Endothelial cell of umbilical vein (primary cell): ENCODE measurements around the gene TEX26. TPM values are rescaled to one million over a fixed set of nuclear protein-coding genes. Genes with fewer than 3 reads are reported as not detected.

ENCODE experiments used
- BruUV-seq: library from RNA; stranded (reverse); fragments of 400-500 nt; replicated peaks from 2 replicates; lab custom pipeline; 2021; lab: Mats Ljungman, UMichigan
- CTCF ChIA-PET: fragments of 300-600, 350-600 bp; sonication (Branson Sonifier 250); formaldehyde crosslinking; loops from one replicate; lab custom pipeline; 2021; ENCODE audit warnings: antibody characterized with exemption, inconsistent platforms; lab: Charles Lee
- POLR2A ChIA-PET: fragments of 300-600, 350-600 bp; sonication (Branson Sonifier 250); formaldehyde crosslinking; loops from one replicate; lab custom pipeline; 2021; ENCODE audit warnings: antibody characterized with exemption, inconsistent platforms; lab: Charles Lee
- DNase-seq: peaks from one replicate; pipeline ENCODE4 v3.0.0-alpha.2; 2011; ENCODE audit warnings: low read depth, low spot score
- FAIRE-seq: peaks from 2 replicates; lab custom pipeline; 2011; peaks lifted over from hg19 to GRCh38; lab: Jason Lieb, UNC
- H2AFZ ChIP-seq: 2 replicates; pipeline ENCODE4 v1.6.0; 2012; ENCODE audit warnings: low read depth, low read length, control low read depth, inconsistent platforms
- H3K27ac ChIP-seq: 2 replicates; pipeline ENCODE4 v1.5.1; 2011; ENCODE audit warnings: low read depth, mild to moderate bottlenecking, control low read depth, low read length, moderate library complexity; ENCODE audit not compliant: insufficient read depth
- H3K27me3 ChIP-seq, 2 experiments: 2 replicates each; pipeline versions ENCODE4 v1.6.0 to v1.6.1; 2011; ENCODE audit warnings: low read length in 2 of 2, mixed read lengths in 1 of 2; ENCODE audit not compliant: control insufficient read depth in 2 of 2, insufficient read depth in 2 of 2
- H3K36me3 ChIP-seq, 2 experiments: 2 replicates in 1 of 2; 3 replicates in 1 of 2; pipeline ENCODE4 v1.5.1; 2011; ENCODE audit warnings: low read length in 2 of 2, mild to moderate bottlenecking in 1 of 2, moderate library complexity in 1 of 2; ENCODE audit not compliant: control insufficient read depth in 2 of 2, insufficient read depth in 2 of 2; ENCODE audit errors: extremely low read depth in 1 of 2
- H3K4me1 ChIP-seq: 3 replicates; pipeline ENCODE4 v1.5.1; 2011; ENCODE audit warnings: mild to moderate bottlenecking, low read length; ENCODE audit not compliant: control insufficient read depth, insufficient read depth; ENCODE audit errors: extremely low read depth
- H3K4me2 ChIP-seq: 2 replicates; pipeline ENCODE4 v1.6.1; 2011; ENCODE audit warnings: low read length, control low read depth, mixed read lengths; ENCODE audit not compliant: insufficient read depth
- H3K4me3 ChIP-seq, 3 experiments: fragments of 200-600 bp in 1 of 3; sonication (generic), shearing (Covaris generic) in 1 of 3; replicated peaks in 1 of 3; 2 replicates each; pipeline ENCODE4 v1.5.1; 2011 to 2016; ENCODE audit warnings: control low read depth in 3 of 3, low read length in 3 of 3, mild to moderate bottlenecking in 2 of 3, inconsistent platforms in 1 of 3, low read depth in 1 of 3, moderate library complexity in 1 of 3; ENCODE audit not compliant: insufficient read depth in 1 of 3
- H3K79me2 ChIP-seq: 2 replicates; pipeline ENCODE4 v1.6.0; 2012; ENCODE audit warnings: low read length, inconsistent platforms; ENCODE audit not compliant: control insufficient read depth, insufficient read depth
- H3K9ac ChIP-seq: replicated peaks from 2 replicates; pipeline ENCODE3; 2011; ENCODE audit warnings: low read length, control low read depth; ENCODE audit not compliant: insufficient read depth; ENCODE audit errors: extremely low read depth
- H3K9me1 ChIP-seq: replicated peaks from 3 replicates; pipeline ENCODE4 v1.6.0; 2011; ENCODE audit warnings: mild to moderate bottlenecking, low read length; ENCODE audit not compliant: control insufficient read depth, insufficient read depth; ENCODE audit errors: extremely low read depth
- H3K9me3 ChIP-seq: replicated peaks from 2 replicates; pipeline ENCODE4 v1.5.1; 2012; ENCODE audit warnings: low read length, inconsistent platforms; ENCODE audit not compliant: control insufficient read depth, insufficient read depth
- H4K20me1 ChIP-seq: replicated peaks from 2 replicates; pipeline ENCODE3; 2011; ENCODE audit warnings: mild to moderate bottlenecking, low read length; ENCODE audit not compliant: control insufficient read depth, insufficient read depth; ENCODE audit errors: extremely low read depth
- EZH2 ChIP-seq: IDR thresholded peaks from 2 replicates; pipeline ENCODE4 v1.6.1; 2012; ENCODE audit warnings: borderline replicate concordance, low read depth, mild to moderate bottlenecking, moderate library complexity, low read length, inconsistent platforms; ENCODE audit not compliant: severe bottlenecking
- FOS ChIP-seq: IDR thresholded peaks from 2 replicates; pipeline ENCODE4 v1.6.1; 2011; ENCODE audit warnings: mild to moderate bottlenecking, low read length, moderate library complexity, borderline replicate concordance; ENCODE audit not compliant: insufficient read depth
- GATA2 ChIP-seq: IDR thresholded peaks from 2 replicates; pipeline ENCODE4 v1.7.0; 2011; ENCODE audit warnings: low read depth, mild to moderate bottlenecking, moderate library complexity, mixed read lengths, low read length; ENCODE audit not compliant: insufficient read length, insufficient read depth
- JUN ChIP-seq: IDR thresholded peaks from 2 replicates; pipeline ENCODE4 v1.6.1; 2011; ENCODE audit warnings: borderline replicate concordance, low read depth; ENCODE audit not compliant: insufficient read length, insufficient read depth
- MYC ChIP-seq: IDR thresholded peaks from one replicate; pipeline ENCODE4 v1.6.1; 2011; ENCODE audit warnings: mild to moderate bottlenecking, low read depth, low read length
- POLR2A ChIP-seq: IDR thresholded peaks from 2 replicates; pipeline ENCODE4 v1.6.1; 2012; ENCODE audit warnings: low read depth, mild to moderate bottlenecking, control low read depth, low read length
- POLR2AphosphoS5 ChIP-seq: IDR thresholded peaks from 2 replicates; pipeline ENCODE4 v1.6.1; 2012; ENCODE audit warnings: low read depth, mild to moderate bottlenecking, control low read depth, low read length, moderate library complexity; ENCODE audit not compliant: insufficient read depth
- dilution Hi-C: fragments of 300-500 bp; cut with MboI; formaldehyde crosslinking; loops from one replicate; pipeline ENCODE4 v1.15.0; 2019; ENCODE audit warnings: low sequenced_read_pairs; ENCODE audit not compliant: extremely low pct_ligation_motif_present
- intact Hi-C: fragments of 100-400 bp; cut with micrococcal nuclease; formaldehyde crosslinking; loops from one replicate; pipeline ENCODE4 v1.10.0; 2022
- polyA plus RNA-seq, 4 experiments: library from polyadenylated mRNA; depleted of rRNA in 3 of 4; stranded (reverse) in 3 of 4; unstranded in 1 of 4; fragments of >200 nt; gene quantifications; 2 replicates each; pipeline versions ENCODE4 v1.2.1 to v1.2.3, GENCODE V29; 2011 to 2012; ENCODE audit warnings: missing spikeins in 1 of 4
- total RNA-seq: library from RNA; stranded (reverse); gene quantifications from 2 replicates; pipeline ENCODE4 v1.2.3, GENCODE V29; 2021
- TF ChIP-seq, protein P1 (sequence below): IDR thresholded peaks from 2 replicates; pipeline ENCODE4 v1.6.1; 2011; ENCODE audit not compliant: insufficient read depth, insufficient read length
- TF ChIP-seq, protein P2 (sequence below), 2 donors: IDR thresholded peaks; 1 replicate in 1 of 2; 2 replicates in 1 of 2; pipeline ENCODE4 v1.5.1; 2011; ENCODE audit warnings: low read length in 2 of 2, mild to moderate bottlenecking in 2 of 2, moderate library complexity in 2 of 2, control low read depth in 1 of 2, inconsistent platforms in 1 of 2, low read depth in 1 of 2; ENCODE audit not compliant: insufficient read depth in 1 of 2; ENCODE audit errors: extremely low read depth in 1 of 2

The TEX26 gene
- total and polyA plus RNA-seq, 2 donors (not counting 3 experiments of a cell fraction or from before 2014, with no cell fraction given), result not detected

DNA sequence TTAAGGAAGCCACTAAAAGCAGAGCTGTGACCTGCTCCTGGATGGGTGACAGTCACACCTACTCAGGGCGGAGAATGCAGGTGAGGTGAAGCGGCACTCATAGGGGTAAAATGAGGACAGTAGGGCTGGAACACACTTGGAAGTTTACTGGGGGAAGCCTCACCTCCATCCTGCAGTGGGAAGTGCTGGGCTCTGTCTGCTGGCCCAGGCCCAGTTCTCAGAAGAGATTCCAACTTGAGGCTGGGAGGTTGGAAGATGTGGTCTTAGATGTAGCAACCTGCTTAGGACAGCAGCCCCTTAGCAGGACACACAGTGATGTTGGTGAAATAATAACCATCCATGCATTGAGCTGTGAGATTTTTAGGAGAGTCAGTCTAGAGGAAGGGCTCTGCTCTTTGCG, 21.8 kb upstream of the TEX26 start:
- ChIA-PET CTCF (interaction anchor here (1.1 kb wide), 1 partner anchor 15 kb away, joined by 3 read pairs; no protein-coding TSS in a partner anchor), POLR2A (no interaction called here)
- Histone ChIP-seq H3K9ac (no peak overlapping the region), H3K9me3 (no peaks in the 10 kb centered on the region), H3K27me3 (no peaks in the 10 kb centered on the region), H3K36me3 (no peaks in the 10 kb centered on the region), H3K4me3 (no peak overlapping the region), H3K79me2 (peaks cover 17% of the 10 kb centered on the region), H2AFZ (no peak overlapping the region), H3K9me1 (no peaks in the 10 kb centered on the region), H3K4me1 (peaks cover 29% of the 10 kb centered on the region), H3K27ac (no peak overlapping the region), H4K20me1 (peaks cover 3% of the 10 kb centered on the region), H3K4me2 (no peak overlapping the region)
- intact Hi-C loops (no loop called here), dilution Hi-C loops (no loop called here)
- DNase-seq (no peak), FAIRE-seq (no peak)
- no peak for TF ChIP-seq POLR2AphosphoS5
- TF ChIP-seq FOS, result no peak
- no peak for TF ChIP-seq POLR2A
- TF ChIP-seq, protein P1, sequence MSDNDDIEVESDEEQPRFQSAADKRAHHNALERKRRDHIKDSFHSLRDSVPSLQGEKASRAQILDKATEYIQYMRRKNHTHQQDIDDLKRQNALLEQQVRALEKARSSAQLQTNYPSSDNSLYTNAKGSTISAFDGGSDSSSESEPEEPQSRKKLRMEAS, result no peak
- TF ChIP-seq JUN, result no peak
- no peak for TF ChIP-seq EZH2
- no TSS peak for BruUV-seq

DNA sequence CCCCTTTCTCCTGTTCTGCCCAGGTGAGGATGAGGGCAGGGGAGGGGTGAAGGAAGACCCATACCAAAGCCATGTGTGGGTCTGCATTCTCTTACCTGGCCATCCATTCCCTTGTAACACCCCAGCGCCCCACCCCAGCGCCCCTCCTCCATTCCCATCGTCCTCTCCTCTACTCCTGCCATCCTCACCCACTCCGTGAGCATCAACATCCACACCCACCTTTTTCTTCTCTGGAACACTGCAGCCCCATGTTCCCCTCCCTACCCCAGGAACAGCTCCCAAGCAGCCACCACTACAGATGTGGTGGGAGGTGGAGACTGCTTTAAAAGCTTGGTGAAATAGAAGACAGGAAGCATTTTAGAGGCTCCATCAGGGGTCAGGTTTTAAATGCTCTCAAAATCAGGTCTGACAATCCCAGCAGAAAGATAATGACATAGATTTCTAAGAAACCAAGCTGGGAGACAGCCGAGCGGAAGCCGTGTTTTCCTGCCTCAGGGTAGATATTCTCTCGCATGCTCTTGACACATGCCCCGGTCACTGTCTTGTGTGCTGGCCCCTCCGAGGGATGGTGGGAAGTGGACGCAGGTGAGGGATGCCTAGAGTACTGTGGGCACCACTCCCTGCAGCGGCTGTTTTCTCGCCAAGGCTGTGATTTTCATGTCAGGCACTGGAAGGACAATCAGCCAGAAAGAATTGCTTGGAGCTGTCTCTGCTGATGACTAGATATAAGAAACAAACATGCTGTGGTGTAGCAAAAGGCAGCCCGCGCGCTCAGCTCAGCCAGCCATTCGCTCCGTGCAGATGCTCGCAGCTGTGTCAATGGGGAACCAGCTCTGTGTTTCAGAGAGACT, 16.5 kb upstream of the TEX26 start:
- dilution Hi-C loops (no loop called here), intact Hi-C loops (no loop called here)
- Histone ChIP-seq H3K9me1 (no peaks in the 10 kb centered on the region), H3K9me3 (no peaks in the 10 kb centered on the region), H3K4me3 (no peak overlapping the region), H4K20me1 (peaks cover 3% of the 10 kb centered on the region), H3K4me1 (no peaks in the 10 kb centered on the region), H3K4me2 (no peak overlapping the region), H3K79me2 (peaks cover 10% of the 10 kb centered on the region), H3K27ac (no peak overlapping the region), H3K9ac (no peak overlapping the region), H2AFZ (no peak overlapping the region), H3K27me3 (no peaks in the 10 kb centered on the region), H3K36me3 (peaks cover 0 to 7% of the 10 kb centered on the region in 2 experiments)
- FAIRE-seq, result no peak
- DNase-seq, result no peak
- no TSS peak for BruUV-seq
- ChIA-PET POLR2A (no interaction called here), CTCF (interaction anchor here (1.0 to 1.1 kb wide), 2 partner anchors 26 to 95 kb away, joined by 3 read pairs; no protein-coding TSS in a partner anchor)
- TF ChIP-seq, protein P2, sequence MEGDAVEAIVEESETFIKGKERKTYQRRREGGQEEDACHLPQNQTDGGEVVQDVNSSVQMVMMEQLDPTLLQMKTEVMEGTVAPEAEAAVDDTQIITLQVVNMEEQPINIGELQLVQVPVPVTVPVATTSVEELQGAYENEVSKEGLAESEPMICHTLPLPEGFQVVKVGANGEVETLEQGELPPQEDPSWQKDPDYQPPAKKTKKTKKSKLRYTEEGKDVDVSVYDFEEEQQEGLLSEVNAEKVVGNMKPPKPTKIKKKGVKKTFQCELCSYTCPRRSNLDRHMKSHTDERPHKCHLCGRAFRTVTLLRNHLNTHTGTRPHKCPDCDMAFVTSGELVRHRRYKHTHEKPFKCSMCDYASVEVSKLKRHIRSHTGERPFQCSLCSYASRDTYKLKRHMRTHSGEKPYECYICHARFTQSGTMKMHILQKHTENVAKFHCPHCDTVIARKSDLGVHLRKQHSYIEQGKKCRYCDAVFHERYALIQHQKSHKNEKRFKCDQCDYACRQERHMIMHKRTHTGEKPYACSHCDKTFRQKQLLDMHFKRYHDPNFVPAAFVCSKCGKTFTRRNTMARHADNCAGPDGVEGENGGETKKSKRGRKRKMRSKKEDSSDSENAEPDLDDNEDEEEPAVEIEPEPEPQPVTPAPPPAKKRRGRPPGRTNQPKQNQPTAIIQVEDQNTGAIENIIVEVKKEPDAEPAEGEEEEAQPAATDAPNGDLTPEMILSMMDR (IDR thresholded peaks at IDR 0.05; ENCODE audit: extremely low read depth in 1 of 2, insufficient read depth in 1 of 2, low read depth in 1 of 2, low read length in 2 of 2), result no peak
- TF ChIP-seq POLR2A, result no peak
- TF ChIP-seq FOS, result no peak
- TF ChIP-seq POLR2AphosphoS5, result no peak
- TF ChIP-seq EZH2, result no peak
- no peak for TF ChIP-seq GATA2
- TF ChIP-seq, protein P1, result no peak
- no peak for TF ChIP-seq JUN
- no peak for TF ChIP-seq MYC
